Stimulated activated CD8-positive, alpha-beta memory T cell treated with anti-CD3 and anti-CD28 coated beads, Interleukin-7, amount 100 ng/mL, for 1 hour (primary cell): ENCODE data around the gene HSD17B3.
"Not testable (repeated sequence)": the region's sequence is repeated elsewhere in the genome, so short reads cannot be mapped to it uniquely, and the experiment has no call there.

Experiments used
- DNase-seq, 2 donors: peaks; one replicate each; pipeline ENCODE4 v3.0.0-alpha.2; 2020; ENCODE audit warnings: low read depth in 2 of 2

Gene HSD17B3

DNA sequence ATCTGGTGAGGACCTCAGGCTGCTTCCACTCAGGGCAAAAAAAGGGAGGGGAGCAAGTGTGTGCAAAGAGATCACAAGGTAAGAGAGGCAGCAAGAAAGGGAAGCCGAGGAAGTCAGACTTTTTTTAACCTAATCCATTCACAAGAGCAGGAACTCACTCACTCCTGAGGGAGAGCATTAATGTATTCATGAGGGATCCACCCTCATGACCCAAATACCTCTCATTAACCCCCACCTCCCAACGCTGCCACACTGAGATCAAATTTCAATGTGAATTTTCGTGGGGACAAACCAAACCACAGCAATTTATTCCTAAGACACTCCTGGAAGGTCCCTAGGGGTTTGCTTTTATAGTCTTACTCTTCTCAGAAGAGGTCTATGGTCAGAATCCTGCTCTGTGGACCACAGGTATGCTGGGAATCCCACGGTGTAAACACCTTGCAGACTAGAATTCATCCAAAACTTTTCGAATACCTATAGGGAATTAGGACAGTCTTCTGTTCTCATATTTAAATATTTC, 108.7 kb downstream of the HSD17B3 start:
- DNase-seq, result no peak

DNA sequence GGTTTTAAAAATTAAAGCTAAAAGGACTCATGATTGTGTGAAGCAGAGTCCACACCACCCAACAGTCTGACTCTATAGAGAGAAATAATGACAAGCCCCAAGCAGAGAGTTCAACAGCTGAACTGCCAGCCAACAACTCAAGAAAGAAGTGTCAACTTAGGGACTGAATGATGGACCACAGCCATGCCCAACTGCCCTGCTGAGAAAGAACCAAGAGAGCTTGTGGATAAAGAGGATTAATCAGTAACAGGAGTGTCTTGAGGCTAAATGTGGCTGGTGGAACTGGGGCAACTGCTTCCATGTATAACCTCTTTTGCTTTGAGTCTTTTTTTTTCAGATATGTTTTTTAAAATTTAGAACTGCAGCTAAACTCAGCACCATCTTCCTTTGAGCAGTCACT, 109.3 kb downstream of the HSD17B3 start:
- DNase-seq, result no peak

DNA sequence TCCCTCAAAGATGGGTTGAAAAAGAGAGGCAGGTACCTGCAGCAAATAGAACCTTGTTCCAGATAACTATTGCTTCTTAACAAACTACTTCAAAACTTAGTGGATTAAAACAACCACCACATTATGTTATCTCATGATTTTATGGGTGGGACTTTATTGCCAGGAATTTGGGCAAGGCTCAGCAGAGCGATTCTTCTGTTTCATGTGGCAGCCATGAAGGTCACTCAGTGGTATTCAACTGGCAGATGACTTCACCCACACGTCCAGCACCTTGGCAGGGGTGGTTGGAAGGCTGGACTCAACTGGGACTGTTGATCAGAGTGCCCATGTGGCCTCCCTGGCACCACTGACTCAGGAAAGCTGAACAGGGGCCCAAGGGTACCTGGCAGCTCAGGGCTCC, 112.0 kb downstream of the HSD17B3 start:
- no peak for DNase-seq

DNA sequence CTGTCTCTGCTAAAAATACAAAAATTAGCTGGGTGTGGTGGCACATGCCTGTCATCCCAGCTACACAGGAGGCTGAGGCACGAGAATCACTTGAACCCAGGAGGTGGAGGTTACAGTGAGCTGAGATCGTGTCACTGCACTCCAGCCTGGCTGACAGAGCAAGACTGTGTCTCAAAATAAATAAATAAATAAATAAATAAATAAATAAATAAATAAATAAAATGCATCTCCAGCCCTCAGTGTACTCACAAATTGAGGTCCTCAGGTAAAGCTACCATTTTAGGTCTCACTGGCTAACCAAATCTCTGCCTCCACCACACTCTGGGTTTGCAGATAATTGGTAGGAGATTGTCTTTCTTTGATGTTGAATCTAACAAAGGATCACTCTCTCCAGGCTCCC, 112.4 kb downstream of the HSD17B3 start:
- DNase-seq, result not testable (repeated sequence)

DNA sequence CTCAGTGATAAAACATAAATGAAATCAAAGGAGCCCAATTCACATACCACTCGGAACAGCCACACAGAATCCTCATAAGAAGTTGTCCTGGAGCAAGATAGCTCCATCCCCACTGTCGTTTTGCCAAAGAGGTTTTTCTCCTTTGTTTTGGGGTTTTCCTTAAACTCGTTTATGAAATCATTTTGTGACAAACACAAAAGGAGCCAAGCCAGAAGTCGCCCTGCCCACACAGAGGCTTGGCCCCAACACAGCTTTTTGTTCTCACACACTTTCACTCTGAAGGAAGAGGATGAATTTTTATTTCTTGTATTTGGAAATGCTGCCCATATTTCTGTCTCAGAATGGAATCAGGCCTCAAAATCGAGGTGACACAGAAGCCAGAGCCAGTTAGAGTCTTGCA, 113.4 kb downstream of the HSD17B3 start:
- no peak for DNase-seq

DNA sequence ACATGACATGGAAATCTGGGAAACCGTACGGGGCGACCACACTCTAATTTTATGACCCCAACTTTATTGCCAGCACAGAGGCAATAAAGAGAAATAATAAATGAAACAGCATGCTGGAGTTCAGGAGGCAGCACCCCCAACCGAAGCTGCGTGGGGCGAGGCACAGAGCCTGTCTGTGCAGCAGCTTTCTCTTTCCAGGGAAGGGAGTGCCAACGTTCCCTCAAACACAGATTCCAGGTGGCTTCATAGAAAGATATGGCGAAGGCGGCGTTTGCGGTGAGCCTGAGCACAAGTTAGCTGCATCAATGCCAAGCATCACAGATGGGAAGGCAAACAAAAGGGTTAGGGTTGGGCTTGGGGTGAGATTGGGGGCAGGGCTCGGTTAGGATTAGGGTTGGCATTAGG, 114.8 kb downstream of the HSD17B3 start:
- no peak for DNase-seq

DNA sequence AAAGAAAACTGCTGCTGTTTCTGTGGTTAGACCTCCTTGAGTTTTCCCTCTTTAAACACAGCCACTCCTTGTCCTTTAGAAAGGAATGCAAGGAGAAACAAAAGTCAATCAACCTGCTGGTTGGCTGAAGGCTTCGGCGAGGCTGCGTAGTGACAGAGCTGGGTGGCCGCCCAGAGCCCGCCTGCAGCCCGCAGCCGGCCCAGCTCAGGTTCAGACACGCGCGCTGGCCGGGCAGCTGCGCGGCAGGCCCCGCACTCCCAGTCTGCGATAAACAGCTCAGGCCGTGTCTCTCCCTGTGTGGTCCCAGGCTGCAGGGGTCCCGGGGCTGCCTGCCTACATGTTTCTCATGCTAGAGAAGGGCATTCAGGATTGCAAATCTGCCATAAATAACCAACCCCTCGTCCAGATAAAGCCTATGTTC, 115.4 kb downstream of the HSD17B3 start:
- DNase-seq, result no peak

DNA sequence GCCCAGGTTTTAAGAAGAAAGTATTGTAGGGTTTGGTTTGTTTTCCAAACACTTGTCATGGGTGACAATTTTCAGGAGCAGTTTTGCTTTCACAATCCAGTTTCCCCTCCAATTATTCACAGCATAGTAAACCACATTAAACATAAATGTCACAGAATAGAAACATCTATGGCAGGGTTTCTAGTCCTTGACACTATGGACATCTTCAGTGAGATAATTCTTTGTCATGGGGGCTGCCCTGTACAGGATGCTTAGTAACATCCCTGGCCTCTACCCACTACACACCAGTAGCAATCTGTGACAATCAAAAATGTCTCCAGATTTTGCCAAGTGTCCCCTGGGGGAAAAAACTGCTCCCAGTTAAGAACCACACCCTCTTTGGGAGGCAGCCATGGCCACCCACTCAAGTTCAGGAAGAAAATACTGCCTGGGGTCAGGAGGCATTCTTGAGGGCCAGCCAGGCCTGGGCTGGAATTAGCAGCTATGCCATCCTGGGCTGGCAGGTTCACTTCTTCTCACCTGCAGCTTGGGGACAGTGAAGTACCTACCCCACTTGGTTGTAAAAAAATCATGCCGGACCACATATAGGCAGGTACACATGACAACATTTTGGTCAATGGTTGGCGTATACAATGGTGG, 116.3 kb downstream of the HSD17B3 start:
- DNase-seq, result no peak
